ENCODE results near the gene PEMT.

DNA sequence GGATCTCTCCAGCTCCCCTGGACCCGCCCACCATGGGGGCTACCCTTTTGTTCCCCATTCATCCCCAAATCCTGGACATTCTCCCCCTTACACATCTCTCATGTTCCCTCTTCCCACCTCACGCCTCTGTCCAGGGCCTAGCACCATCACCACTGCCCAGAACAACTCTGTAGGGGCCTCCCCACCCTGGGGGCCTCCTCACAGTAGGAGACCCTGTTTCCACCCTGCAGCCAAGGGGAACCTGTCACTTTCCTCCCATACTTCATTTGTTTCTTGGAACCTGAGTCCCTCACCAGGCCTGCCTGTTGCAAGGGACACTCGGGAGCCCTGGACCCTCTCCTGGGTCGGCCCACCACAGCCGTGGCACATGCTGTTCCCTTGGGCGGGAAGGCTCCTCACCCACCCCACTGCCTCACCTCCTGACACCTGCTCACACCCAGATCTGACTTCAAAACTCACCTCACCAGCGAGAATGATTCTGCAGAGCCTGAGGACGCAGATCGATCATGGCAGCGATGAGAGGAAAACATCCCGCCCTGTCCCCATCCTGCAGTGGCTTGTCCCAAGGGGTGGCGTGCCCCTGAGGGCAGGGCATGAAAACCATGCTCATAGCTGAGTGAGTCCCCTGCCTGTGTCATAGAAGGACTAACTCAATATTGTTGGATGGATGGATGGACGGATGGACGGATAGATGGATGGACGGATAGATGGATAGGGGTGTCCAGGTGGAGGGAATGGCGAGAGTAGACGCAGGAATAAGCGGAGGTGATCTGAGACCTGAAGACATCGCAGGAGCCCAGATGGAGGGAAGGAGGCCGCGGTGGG, 88.6 kb downstream of the PEMT start:
- TF ChIP-seq RAD21 (IDR thresholded peaks at IDR 0.05; ENCODE audit: low read length) (no peak), MAFK (IDR thresholded peaks at IDR 0.05; ENCODE audit: low read depth, low read length) (no peak), BHLHE40 (IDR thresholded peaks at IDR 0.05; ENCODE audit: low read depth, low read length) (no peak), MXI1 (IDR thresholded peaks at IDR 0.05; ENCODE audit: borderline replicate concordance, low read depth, low read length) (no peak), MAZ (IDR thresholded peaks at IDR 0.05; ENCODE audit: borderline replicate concordance, low read depth, low read length) (no peak), RFX5 (IDR thresholded peaks at IDR 0.05; ENCODE audit: low read depth, low read length) (no peak), POLR2A (IDR thresholded peaks at IDR 0.05; ENCODE audit: low read depth, low read length) (no peak), FOS (IDR thresholded peaks at IDR 0.05; ENCODE audit: low read depth, low read length) (no peak), RCOR1 (IDR thresholded peaks at IDR 0.05; ENCODE audit: insufficient replicate concordance, low read length) (no peak), CEBPB (IDR thresholded peaks at IDR 0.05; ENCODE audit: low read depth, low read length) (no peak)
- TF ChIP-seq, protein P1, sequence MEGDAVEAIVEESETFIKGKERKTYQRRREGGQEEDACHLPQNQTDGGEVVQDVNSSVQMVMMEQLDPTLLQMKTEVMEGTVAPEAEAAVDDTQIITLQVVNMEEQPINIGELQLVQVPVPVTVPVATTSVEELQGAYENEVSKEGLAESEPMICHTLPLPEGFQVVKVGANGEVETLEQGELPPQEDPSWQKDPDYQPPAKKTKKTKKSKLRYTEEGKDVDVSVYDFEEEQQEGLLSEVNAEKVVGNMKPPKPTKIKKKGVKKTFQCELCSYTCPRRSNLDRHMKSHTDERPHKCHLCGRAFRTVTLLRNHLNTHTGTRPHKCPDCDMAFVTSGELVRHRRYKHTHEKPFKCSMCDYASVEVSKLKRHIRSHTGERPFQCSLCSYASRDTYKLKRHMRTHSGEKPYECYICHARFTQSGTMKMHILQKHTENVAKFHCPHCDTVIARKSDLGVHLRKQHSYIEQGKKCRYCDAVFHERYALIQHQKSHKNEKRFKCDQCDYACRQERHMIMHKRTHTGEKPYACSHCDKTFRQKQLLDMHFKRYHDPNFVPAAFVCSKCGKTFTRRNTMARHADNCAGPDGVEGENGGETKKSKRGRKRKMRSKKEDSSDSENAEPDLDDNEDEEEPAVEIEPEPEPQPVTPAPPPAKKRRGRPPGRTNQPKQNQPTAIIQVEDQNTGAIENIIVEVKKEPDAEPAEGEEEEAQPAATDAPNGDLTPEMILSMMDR (conservative IDR thresholded peaks at IDR 0.05; ENCODE audit: low read depth, low read length) = no peak
- TF ChIP-seq, protein P2, sequence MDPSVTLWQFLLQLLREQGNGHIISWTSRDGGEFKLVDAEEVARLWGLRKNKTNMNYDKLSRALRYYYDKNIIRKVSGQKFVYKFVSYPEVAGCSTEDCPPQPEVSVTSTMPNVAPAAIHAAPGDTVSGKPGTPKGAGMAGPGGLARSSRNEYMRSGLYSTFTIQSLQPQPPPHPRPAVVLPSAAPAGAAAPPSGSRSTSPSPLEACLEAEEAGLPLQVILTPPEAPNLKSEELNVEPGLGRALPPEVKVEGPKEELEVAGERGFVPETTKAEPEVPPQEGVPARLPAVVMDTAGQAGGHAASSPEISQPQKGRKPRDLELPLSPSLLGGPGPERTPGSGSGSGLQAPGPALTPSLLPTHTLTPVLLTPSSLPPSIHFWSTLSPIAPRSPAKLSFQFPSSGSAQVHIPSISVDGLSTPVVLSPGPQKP (IDR thresholded peaks at IDR 0.05; ENCODE audit: borderline replicate concordance, low read depth, low read length) = no peak

Measured in IMR-90 (cell line).